Body of pancreas (tissue), 4 donors: ENCODE data around the gene TRIAP1. TPM values are rescaled to one million over a fixed set of nuclear protein-coding genes. Genes with fewer than 3 reads are reported as not detected.

Experiments
- ATAC-seq: fragments of 150-250 bp; one replicate; pipeline ENCODE4 v1.9.1; 2016
- DNase-seq, 4 donors: peaks; one replicate each; pipeline ENCODE4 v3.0.0-alpha.2; 2019
- H3K27ac ChIP-seq, 4 donors: fragments of 200-600 bp; sonication (generic); 1 replicate in 3 of 4; 2 replicates in 1 of 4; pipeline versions ENCODE4 v1.5.1 to v1.6.1; 2016 to 2019; ENCODE audit warnings: mild to moderate bottlenecking in 1 of 4, mixed read lengths in 1 of 4, moderate library complexity in 1 of 4
- H3K27me3 ChIP-seq, 2 donors: fragments of 200-600 bp; sonication (generic); one replicate each; pipeline ENCODE4 v1.6.0; 2016; ENCODE audit warnings: mild to moderate bottlenecking in 1 of 2
- H3K36me3 ChIP-seq, 2 donors: fragments of 200-600 bp; sonication (generic); replicated peaks in 1 of 2; 2 replicates each; pipeline ENCODE4 v1.5.1; 2016; ENCODE audit warnings: low read depth in 2 of 2; ENCODE audit not compliant: insufficient read depth in 1 of 2
- H3K4me1 ChIP-seq: fragments of 200-600 bp; sonication (generic); one replicate; pipeline ENCODE4 v1.6.0; 2016
- H3K4me3 ChIP-seq, 2 donors: fragments of 200-600 bp; sonication (generic); 1 replicate in 1 of 2; 2 replicates in 1 of 2; pipeline ENCODE4 v1.5.1; 2016 to 2019
- H3K9me3 ChIP-seq, 3 donors: fragments of 200-600 bp; sonication (generic); 1 replicate in 2 of 3; 2 replicates in 1 of 3; pipeline ENCODE4 v1.5.1; 2016
- CTCF ChIP-seq, 7 experiments: fragments of 450-650 bp in 4 of 7; fragments of 200-600 bp in 3 of 7; sonication (generic) in 3 of 7; IDR thresholded peaks; one replicate each; pipeline ENCODE4 v1.5.1; 2016 to 2019; ENCODE audit warnings: antibody characterized with exemption in 7 of 7
- POLR2A ChIP-seq, 3 donors: fragments of 450-650 bp; IDR thresholded peaks; one replicate each; pipeline ENCODE4 v1.6.1; 2016; ENCODE audit warnings: antibody characterized with exemption in 3 of 3, mild to moderate bottlenecking in 2 of 3
- WGBS, 2 donors: methylation state at CpG; one replicate each; pipeline ENCODE4 v1.1.5; 2017; 5-methylcytosine and 5-hydroxymethylcytosine counted together
- intact Hi-C: fragments of 100-400 bp; cut with DNase I; formaldehyde crosslinking; loops from one replicate; pipeline ENCODE4 v1.15.1; 2023
- total RNA-seq, 2 donors: library from RNA; depleted of rRNA; stranded (reverse); fragments of >200 nt; gene quantifications; one replicate each; pipeline ENCODE4 v1.1.0, GENCODE V29; 2016

TRIAP1 gene
- total RNA-seq, 2 donors from 2014 or later = 2.3 to 11.2 TPM

GRCh38 chr12:120394483-120395367, 51.5 kb downstream of the TRIAP1 start:
- no peak overlapping the region for H3K4me3 ChIP-seq
- 16 to 91% methylated on average over 2 to 18 of the region's 18 CpGs for WGBS, 2 donors

More at GRCh38 chr12:120394483-120395367, 51.5 kb downstream of the TRIAP1 start:
- H3K27me3 ChIP-seq = no peaks in the 10 kb centered on the region
- intact Hi-C loops = no loop called here
- DNase-seq (peak; percentile 79 to 90 (median 86)), ATAC-seq (peak; percentile 92)
- no peaks in the 10 kb centered on the region for H3K36me3 ChIP-seq
- H3K27ac ChIP-seq = peak overlapping the region; percentile 52 to 85 (median 77)
- peaks cover 14% of the 10 kb centered on the region for H3K4me1 ChIP-seq
- TF ChIP-seq POLR2A (IDR thresholded peaks at IDR 0.05) = peak; percentile 41 to 81 (median 79)
- TF ChIP-seq CTCF (IDR thresholded peaks at IDR 0.05) = no peak
- no peaks in the 10 kb centered on the region for H3K9me3 ChIP-seq

Other genes starting within 250 kb of the TRIAP1 start
- 1,000 to 10,000 TPM; 1,243 to 1,902 TPM for gene RPLP0, start 245.3 kb downstream of the TRIAP1 start, total RNA-seq
- gene PXN, start 180.7 kb downstream of the TRIAP1 start, total RNA-seq = 10 to 100 TPM; 29.3 to 35.9 TPM
- under 1 TPM; under 0.01 TPM for gene RNU4-2, start 154.5 kb downstream of the TRIAP1 start, total RNA-seq
- under 1 TPM; under 0.01 TPM for gene RNU4-1, start 153.1 kb downstream of the TRIAP1 start, total RNA-seq
- gene SIRT4, start 144.1 kb downstream of the TRIAP1 start, total RNA-seq = 1 to 10 TPM in 1 of 2 donors, under 1 TPM in 1; 0.99 to 6.2 TPM
- over 10,000 TPM in 1 of 2 donors, 1,000 to 10,000 TPM in 1; 6,971 to 11,984 TPM for gene PLA2G1B, start 118.6 kb downstream of the TRIAP1 start, total RNA-seq
- gene MSI1, start 77.2 kb downstream of the TRIAP1 start, total RNA-seq = 1 to 10 TPM in 1 of 2 donors, under 1 TPM in 1; 0.66 to 1.3 TPM
- gene COX6A1, start 8.3 kb downstream of the TRIAP1 start, total RNA-seq = 100 to 1,000 TPM; 183 to 359 TPM
- 10 to 100 TPM; 16.9 to 24.1 TPM for gene GATC, start 60 bp upstream of the TRIAP1 start, total RNA-seq
- 10 to 100 TPM; 86.0 to 93.9 TPM for gene SRSF9, start 23.4 kb upstream of the TRIAP1 start, total RNA-seq
- gene DYNLL1, start 49.7 kb upstream of the TRIAP1 start, total RNA-seq = 100 to 1,000 TPM in 1 of 2 donors, 10 to 100 TPM in 1; 48.5 to 143 TPM
- 10 to 100 TPM in 1 of 2 donors, 1 to 10 TPM in 1; 9.6 to 24.1 TPM for gene COQ5, start 82.8 kb upstream of the TRIAP1 start, total RNA-seq
- 100 to 1,000 TPM in 1 of 2 donors, 10 to 100 TPM in 1; 62.5 to 124 TPM for gene RNF10, start 88.0 kb upstream of the TRIAP1 start, total RNA-seq
- gene POP5, start 135.0 kb upstream of the TRIAP1 start, total RNA-seq = 10 to 100 TPM; 23.9 to 45.8 TPM
- gene CABP1, start 194.2 kb upstream of the TRIAP1 start, total RNA-seq = 1 to 10 TPM in 1 of 2 donors, under 1 TPM in 1; 0.33 to 1.0 TPM
- 100 to 1,000 TPM in 1 of 2 donors, 10 to 100 TPM in 1; 54.7 to 107 TPM for gene MLEC, start 240.8 kb upstream of the TRIAP1 start, total RNA-seq